Stimulated activated CD8-positive, alpha-beta memory T cell treated with anti-CD3 and anti-CD28 coated beads, Interleukin-7, amount 100 ng/mL, for 24 hours (primary cell): Measurements from ENCODE around the gene TGFBI.

Experiments used
- DNase-seq: peaks from one replicate; pipeline ENCODE4 v3.0.0-alpha.2; 2020; ENCODE audit warnings: low read depth

Gene TGFBI

GRCh38 chr5:136090319-136090718 lies 61.5 kb downstream of the TGFBI start:
- DNase-seq = no peak

DNA sequence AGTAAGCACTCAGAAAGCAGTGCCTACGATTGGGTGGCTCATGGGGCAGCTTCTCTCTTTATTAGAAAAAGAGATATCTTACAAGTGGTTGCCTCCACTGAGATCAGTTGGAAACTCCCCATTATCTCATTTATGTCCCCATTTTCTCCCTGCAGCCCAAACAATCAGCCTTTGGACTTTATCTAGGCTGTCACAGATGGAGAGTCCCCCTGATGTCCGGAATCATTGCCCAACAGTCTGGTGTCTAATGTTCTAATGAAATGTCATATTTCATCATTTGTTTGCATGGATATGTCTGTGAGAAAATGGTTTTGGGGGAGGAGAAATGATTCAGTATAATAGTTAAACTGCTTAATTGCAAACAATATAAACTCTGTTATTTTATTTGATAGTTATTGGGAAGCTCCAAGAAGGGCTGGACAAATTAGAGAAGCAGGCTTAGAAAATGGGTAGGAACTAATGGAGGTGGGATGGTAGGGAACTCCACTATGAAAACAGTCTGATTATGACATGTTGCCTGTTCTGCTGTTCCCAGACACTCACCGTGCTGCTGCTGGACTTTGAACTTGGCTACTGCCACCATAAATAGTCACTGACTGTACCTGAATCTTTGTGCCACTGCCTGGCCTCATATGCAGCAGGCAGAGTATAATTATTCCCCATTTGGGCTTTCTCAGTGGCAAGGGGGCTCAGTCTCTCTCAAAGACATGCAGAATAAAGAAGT lies 65.6 kb downstream of the TGFBI start:
- no peak for DNase-seq

- no peak for DNase-seq
These were observed 66.3 kb downstream of the TGFBI start for GRCh38 chr5:136094913-136095641.

DNA sequence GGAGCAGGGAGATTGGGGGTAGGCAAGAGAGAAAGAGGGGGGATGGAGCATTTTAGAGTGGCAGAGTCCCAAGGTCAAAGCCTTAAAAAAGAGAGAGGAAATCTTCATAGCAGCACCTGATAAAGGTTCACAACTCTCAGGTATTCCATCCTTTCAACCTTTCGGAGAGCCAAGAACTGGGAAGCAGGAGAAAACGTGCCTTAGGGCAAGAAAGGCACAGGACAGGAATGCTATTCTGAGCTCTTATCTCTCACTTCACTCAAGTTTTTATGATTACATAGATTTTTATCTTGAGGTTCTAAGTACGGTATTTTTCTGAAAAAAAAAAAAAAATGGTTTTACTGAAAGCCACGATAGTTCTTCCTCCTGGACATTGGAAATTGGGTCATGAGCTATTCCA lies 69.4 kb downstream of the TGFBI start:
- no peak for DNase-seq

- no peak for DNase-seq
These were observed 71.1 kb downstream of the TGFBI start for GRCh38 chr5:136099870-136100269.

DNA sequence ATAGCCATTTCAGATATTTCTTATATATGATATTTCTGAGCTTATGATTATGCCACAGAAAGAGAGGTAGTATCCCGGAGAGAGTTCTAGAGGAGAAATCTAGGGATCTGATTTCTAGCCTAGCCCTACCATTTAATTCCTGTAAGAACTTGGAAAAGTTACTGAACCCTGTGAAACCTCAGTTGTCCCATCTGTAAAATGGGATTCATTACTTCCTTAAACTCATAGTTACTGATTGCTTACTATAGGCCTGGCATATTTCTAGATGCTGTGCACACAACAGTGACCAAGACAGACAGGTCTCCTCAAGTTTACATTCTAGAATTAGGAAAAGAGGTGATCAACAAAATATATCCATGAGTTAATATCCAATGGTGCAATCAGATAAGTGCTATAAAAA lies 73.1 kb downstream of the TGFBI start:
- DNase-seq = no peak

DNA sequence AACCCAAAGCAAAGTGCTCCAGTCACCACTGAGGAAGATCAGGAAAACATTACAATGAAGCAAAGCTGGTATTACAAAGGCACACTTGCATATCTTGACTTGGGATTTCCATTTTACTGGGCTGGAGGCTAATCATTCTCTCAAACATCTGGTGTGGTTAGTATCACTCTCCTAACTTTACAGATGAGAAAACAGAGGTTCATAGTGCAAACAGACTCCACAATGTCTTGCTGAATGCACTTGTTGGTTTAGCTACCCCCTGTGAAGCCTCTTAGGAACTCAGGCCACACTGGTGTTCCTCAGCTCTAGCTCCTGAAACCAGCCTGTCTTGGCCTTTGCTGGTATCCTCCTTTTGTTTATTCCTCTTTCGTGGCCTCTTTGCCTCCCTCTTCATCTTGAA lies 74.3 kb downstream of the TGFBI start:
- DNase-seq = no peak

DNA sequence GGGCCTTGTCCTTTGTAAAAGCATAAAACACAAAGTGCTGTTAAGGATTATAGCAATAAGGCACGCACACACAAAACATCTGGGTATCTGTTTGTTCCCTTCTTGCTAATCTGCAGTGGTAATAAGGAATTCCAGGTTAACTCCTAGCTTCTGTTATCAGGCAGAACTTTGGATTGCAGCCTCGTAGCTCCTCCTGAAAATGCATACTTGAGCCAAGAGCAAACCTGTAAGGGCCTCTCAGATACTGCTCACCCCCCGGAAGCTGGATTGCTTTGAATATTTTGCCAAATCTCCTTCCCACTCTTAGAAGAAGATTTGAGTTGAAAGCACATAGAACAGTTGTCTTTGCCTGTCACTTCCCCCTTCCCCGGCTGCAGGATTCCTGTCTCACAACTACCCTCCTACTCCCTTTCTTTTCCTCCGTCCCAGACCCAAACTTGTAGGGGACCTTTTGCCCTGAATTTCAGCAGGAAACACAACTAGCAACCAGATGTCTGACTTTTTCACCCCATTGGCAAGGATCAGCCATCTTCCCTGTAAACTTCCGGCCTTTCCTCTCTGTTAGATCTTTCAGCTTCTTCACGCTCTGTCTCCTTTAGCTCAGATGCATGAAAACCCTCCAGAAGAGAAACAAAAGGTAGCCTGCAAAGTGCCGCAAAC lies 75.6 kb downstream of the TGFBI start:
- no peak for DNase-seq

DNA sequence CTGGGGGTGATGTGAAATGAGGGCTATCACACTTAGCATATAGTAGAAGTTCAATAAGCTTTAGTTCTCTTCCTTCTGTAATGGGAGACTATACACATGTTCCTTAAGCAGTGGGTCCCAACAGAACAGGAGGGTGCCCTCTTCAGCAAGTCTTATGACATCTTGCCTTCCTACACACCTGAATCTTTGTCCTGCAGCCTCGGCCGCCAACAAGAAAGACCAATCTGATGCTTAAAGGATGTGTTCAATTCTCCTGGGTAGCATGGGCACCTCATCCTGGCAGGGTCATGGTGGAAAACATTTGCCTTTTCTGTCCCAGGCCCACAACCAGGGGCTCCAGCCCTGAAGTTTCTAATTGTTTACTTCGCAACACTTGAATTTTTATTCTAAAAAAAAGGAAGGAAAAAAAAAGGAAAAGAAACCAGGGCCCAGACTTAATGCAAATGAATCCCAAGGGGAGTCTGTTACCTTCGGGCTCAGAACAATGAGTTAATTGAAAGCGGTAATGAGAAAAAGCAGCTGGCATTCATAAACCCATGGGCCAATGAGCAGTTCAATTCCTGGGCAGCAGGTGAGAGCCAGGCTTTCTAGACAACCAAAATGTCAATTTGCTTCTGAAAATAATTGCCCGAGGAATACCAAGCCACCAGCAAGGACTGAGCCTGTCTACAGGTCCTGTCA lies 77.7 kb downstream of the TGFBI start:
- DNase-seq = no peak

DNA sequence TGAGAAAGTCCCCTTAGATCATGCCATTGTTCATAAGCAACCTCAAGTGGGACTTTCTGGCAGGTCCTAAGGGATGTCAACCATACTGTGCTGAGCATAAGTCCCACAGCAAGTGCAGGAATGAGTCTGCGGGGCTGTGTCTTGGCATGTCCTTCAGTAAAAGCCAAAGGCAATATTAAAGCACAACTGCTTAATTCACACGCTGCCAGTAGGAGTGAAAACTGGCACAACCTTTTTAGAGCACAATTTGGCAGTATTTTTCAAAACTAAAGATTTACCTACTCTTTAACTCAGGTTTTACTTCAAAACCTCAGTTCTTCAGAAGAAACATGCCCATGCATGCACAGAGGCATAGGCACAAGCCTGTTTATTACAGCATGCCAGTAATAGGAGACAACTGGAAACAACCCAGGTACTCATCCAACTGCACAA lies 79.4 kb downstream of the TGFBI start:
- DNase-seq = no peak

GRCh38 chr5:136108766-136109165 lies 80.0 kb downstream of the TGFBI start:
- DNase-seq = no peak

- DNase-seq = no peak
These were observed 80.8 kb downstream of the TGFBI start for GRCh38 chr5:136109453-136110135.
